SH-SY5Y (cell line): ENCODE measurements around the gene DTX3L.

Source experiments
- GATA2 ChIP-seq: IDR thresholded peaks from 2 replicates; pipeline ENCODE4 v1.6.1; 2011; ENCODE audit warnings: mild to moderate bottlenecking, low read depth, low read length
- GATA3 ChIP-seq: IDR thresholded peaks from 2 replicates; pipeline ENCODE4 v1.6.1; 2011; ENCODE audit warnings: low read depth, mild to moderate bottlenecking, low read length, moderate library complexity

DNA sequence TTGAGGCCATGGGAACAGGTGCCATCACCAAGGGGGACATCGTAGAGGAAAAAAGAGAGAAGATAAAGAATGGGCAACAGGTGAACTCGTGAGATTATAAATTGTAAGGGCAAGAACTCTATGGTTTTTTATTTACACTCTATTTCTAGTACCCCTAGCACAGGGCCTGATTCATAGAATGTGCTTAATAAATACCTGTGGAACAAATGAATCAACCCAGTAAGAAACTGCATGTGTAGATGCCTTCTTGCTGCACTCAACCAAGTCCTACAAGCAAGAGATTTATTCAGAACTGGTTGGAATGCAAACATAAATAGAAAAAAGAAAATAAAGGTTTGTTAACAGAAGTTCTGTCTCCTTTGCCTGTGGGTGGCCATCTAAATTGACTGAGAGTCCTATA is 30.7 kb upstream of the DTX3L start:
- TF ChIP-seq GATA2 (no peak), GATA3 (no peak)
